Activated naive CD4-positive, alpha-beta T cell treated with anti-CD3 and anti-CD28 coated beads, Interleukin-2, amount 10 ng/mL, durations not matched to agents 7 days and 5 days (primary cell): ENCODE results near the gene ADK.

Experiments used
- CTCF ChIA-PET: fragments of 350-600 bp; sonication (Branson Sonifier 250); formaldehyde crosslinking; loops from one replicate; lab custom pipeline; 2021; ENCODE audit warnings: antibody characterized with exemption; lab: Charles Lee
- DNase-seq: peaks from one replicate; pipeline ENCODE4 v3.0.0-alpha.2; 2020
- H3K27ac Mint-ChIP-seq: one replicate; pipeline ENCODE4 v1.8.0; 2021; ENCODE audit warnings: mild to moderate bottlenecking, moderate library complexity, mixed read lengths
- H3K27me3 Mint-ChIP-seq: one replicate; pipeline ENCODE4 v1.8.0; 2021; ENCODE audit warnings: mild to moderate bottlenecking, mixed read lengths
- H3K36me3 Mint-ChIP-seq: one replicate; pipeline ENCODE4 v1.8.0; 2021; ENCODE audit warnings: mixed read lengths
- H3K4me1 Mint-ChIP-seq: one replicate; pipeline ENCODE4 v1.8.0; 2021; ENCODE audit warnings: mixed read lengths
- H3K4me3 Mint-ChIP-seq: one replicate; pipeline ENCODE4 v1.8.0; 2021; ENCODE audit warnings: mild to moderate bottlenecking, moderate library complexity, mixed read lengths
- H3K9me3 Mint-ChIP-seq: one replicate; pipeline ENCODE4 v1.8.0; 2021; ENCODE audit warnings: mixed read lengths

ADK gene

GRCh38 chr10:74244807-74245206 is 93.8 kb downstream of the ADK start:
- no peak overlapping the region for H3K27ac Mint-ChIP-seq
- H3K4me3 Mint-ChIP-seq = no peak overlapping the region
- DNase-seq = no peak

GRCh38 chr10:74246495-74246894 is 95.5 kb downstream of the ADK start:
- no peak for DNase-seq
- Mint-ChIP-seq H3K27me3 (no peaks in the 10 kb centered on the region), H3K4me3 (no peak overlapping the region), H3K36me3 (peaks cover 4% of the 10 kb centered on the region), H3K9me3 (no peaks in the 10 kb centered on the region), H3K27ac (no peak overlapping the region), H3K4me1 (no peaks in the 10 kb centered on the region)
- CTCF ChIA-PET = interaction anchor here (1.1 to 1.8 kb wide), 2 partner anchors 14 to 776 kb away, joined by 3 to 4 read pairs; no protein-coding TSS in a partner anchor

More at GRCh38 chr10:74244807-74245206, 93.8 kb downstream of the ADK start:
- Mint-ChIP-seq H3K4me1 (no peaks in the 10 kb centered on the region), H3K9me3 (no peaks in the 10 kb centered on the region), H3K27me3 (no peaks in the 10 kb centered on the region), H3K36me3 (peaks cover 4% of the 10 kb centered on the region)
- CTCF ChIA-PET = interaction anchor here (0.7 to 4.7 kb wide), 11 partner anchors 10 to 997 kb away, joined by 3 to 31 read pairs (median 4); partner anchors contain the start of genes ADK, AP3M1, COMTD1 and SAMD8

- H3K27ac Mint-ChIP-seq = no peak overlapping the region
- CTCF ChIA-PET = interaction anchor here (0.5 kb wide), 1 partner anchor 502 kb away, joined by 5 read pairs; no protein-coding TSS in a partner anchor
- H3K4me1 Mint-ChIP-seq = no peaks in the 10 kb centered on the region
- H3K4me3 Mint-ChIP-seq = no peak overlapping the region
- no peaks in the 10 kb centered on the region for H3K9me3 Mint-ChIP-seq
- no peak for DNase-seq
- H3K27me3 Mint-ChIP-seq = no peaks in the 10 kb centered on the region
- H3K36me3 Mint-ChIP-seq = no peaks in the 10 kb centered on the region
Measured at GRCh38 chr10:74249865-74250264, 98.8 kb downstream of the ADK start.

- H3K27me3 Mint-ChIP-seq = no peaks in the 10 kb centered on the region
- CTCF ChIA-PET = interaction anchor here (0.8 to 1.3 kb wide), 2 partner anchors 11 to 13 kb away, joined by 3 to 4 read pairs; no protein-coding TSS in a partner anchor
- H3K27ac Mint-ChIP-seq = no peak overlapping the region
- DNase-seq = no peak
- peaks cover 4% of the 10 kb centered on the region for H3K4me1 Mint-ChIP-seq
- no peak overlapping the region for H3K4me3 Mint-ChIP-seq
- peaks cover 3% of the 10 kb centered on the region for H3K36me3 Mint-ChIP-seq
- H3K9me3 Mint-ChIP-seq = no peaks in the 10 kb centered on the region
Measured at GRCh38 chr10:74255214-74255613, 104.2 kb downstream of the ADK start.

GRCh38 chr10:74255888-74256357 is 104.9 kb downstream of the ADK start:
- H3K36me3 Mint-ChIP-seq = peaks cover 3% of the 10 kb centered on the region
- no peak overlapping the region for H3K27ac Mint-ChIP-seq
- peaks cover 8% of the 10 kb centered on the region for H3K4me1 Mint-ChIP-seq
- H3K27me3 Mint-ChIP-seq = no peaks in the 10 kb centered on the region
- H3K9me3 Mint-ChIP-seq = no peaks in the 10 kb centered on the region
- CTCF ChIA-PET = interaction anchor here (1.3 kb wide), 1 partner anchor 13 kb away, joined by 4 read pairs; no protein-coding TSS in a partner anchor
- no peak overlapping the region for H3K4me3 Mint-ChIP-seq
- no peak for DNase-seq

GRCh38 chr10:74262856-74263255 is 111.8 kb downstream of the ADK start:
- H3K27me3 Mint-ChIP-seq = no peaks in the 10 kb centered on the region
- no peaks in the 10 kb centered on the region for H3K9me3 Mint-ChIP-seq
- DNase-seq = no peak
- peaks cover 5% of the 10 kb centered on the region for H3K36me3 Mint-ChIP-seq
- peaks cover 11% of the 10 kb centered on the region for H3K4me1 Mint-ChIP-seq
- CTCF ChIA-PET = interaction anchor here (1.1 to 1.4 kb wide), 2 partner anchors 20 to 757 kb away, joined by 3 to 5 read pairs; no protein-coding TSS in a partner anchor
- no peak overlapping the region for H3K4me3 Mint-ChIP-seq
- H3K27ac Mint-ChIP-seq = no peak overlapping the region

- Mint-ChIP-seq H3K4me3 (no peak overlapping the region), H3K4me1 (peaks cover 11% of the 10 kb centered on the region), H3K36me3 (peaks cover 5% of the 10 kb centered on the region), H3K27me3 (no peaks in the 10 kb centered on the region), H3K9me3 (no peaks in the 10 kb centered on the region), H3K27ac (no peak overlapping the region)
- no peak for DNase-seq
- CTCF ChIA-PET = no interaction called here
Measured at GRCh38 chr10:74263996-74264395, 113.0 kb downstream of the ADK start.

GRCh38 chr10:74272288-74272687 is 121.3 kb downstream of the ADK start:
- DNase-seq = no peak
- H3K27ac Mint-ChIP-seq = no peak overlapping the region
- H3K27me3 Mint-ChIP-seq = no peaks in the 10 kb centered on the region
- H3K9me3 Mint-ChIP-seq = no peaks in the 10 kb centered on the region
- H3K4me1 Mint-ChIP-seq = no peaks in the 10 kb centered on the region
- H3K36me3 Mint-ChIP-seq = no peaks in the 10 kb centered on the region
- CTCF ChIA-PET = no interaction called here
- H3K4me3 Mint-ChIP-seq = no peak overlapping the region

GRCh38 chr10:74275755-74276290 is 124.8 kb downstream of the ADK start:
- no peaks in the 10 kb centered on the region for H3K36me3 Mint-ChIP-seq
- no peaks in the 10 kb centered on the region for H3K4me1 Mint-ChIP-seq
- no peak overlapping the region for H3K4me3 Mint-ChIP-seq
- H3K27ac Mint-ChIP-seq = no peak overlapping the region
- CTCF ChIA-PET = interaction anchor here (0.6 to 1.3 kb wide), 3 partner anchors 174 to 825 kb away, joined by 3 read pairs; no protein-coding TSS in a partner anchor
- DNase-seq = no peak
- no peaks in the 10 kb centered on the region for H3K27me3 Mint-ChIP-seq
- no peaks in the 10 kb centered on the region for H3K9me3 Mint-ChIP-seq

- Mint-ChIP-seq H3K4me1 (no peaks in the 10 kb centered on the region), H3K4me3 (no peak overlapping the region), H3K36me3 (no peaks in the 10 kb centered on the region), H3K27me3 (no peaks in the 10 kb centered on the region), H3K9me3 (no peaks in the 10 kb centered on the region), H3K27ac (no peak overlapping the region)
- CTCF ChIA-PET = interaction anchor here (0.7 to 1.4 kb wide), 4 partner anchors 10 to 824 kb away, joined by 3 read pairs; no protein-coding TSS in a partner anchor
- DNase-seq = no peak
Measured at GRCh38 chr10:74276416-74276815, 125.4 kb downstream of the ADK start.

GRCh38 chr10:74282151-74282847 is 131.3 kb downstream of the ADK start:
- CTCF ChIA-PET = no interaction called here
- Mint-ChIP-seq H3K27me3 (no peaks in the 10 kb centered on the region), H3K4me1 (peaks cover 5% of the 10 kb centered on the region), H3K36me3 (peaks cover 17% of the 10 kb centered on the region), H3K4me3 (no peak overlapping the region), H3K27ac (no peak overlapping the region), H3K9me3 (peaks cover 13% of the 10 kb centered on the region)
- no peak for DNase-seq

GRCh38 chr10:74282848-74283210 is 131.8 kb downstream of the ADK start:
- Mint-ChIP-seq H3K4me3 (no peak overlapping the region), H3K4me1 (peaks cover 5% of the 10 kb centered on the region), H3K36me3 (peaks cover 17% of the 10 kb centered on the region), H3K27me3 (no peaks in the 10 kb centered on the region), H3K27ac (no peak overlapping the region), H3K9me3 (peaks cover 13% of the 10 kb centered on the region)
- no peak for DNase-seq
- CTCF ChIA-PET = no interaction called here

- Mint-ChIP-seq H3K27me3 (no peaks in the 10 kb centered on the region), H3K27ac (no peak overlapping the region)
- CTCF ChIA-PET = no interaction called here
Measured at GRCh38 chr10:74289188-74289587, 138.2 kb downstream of the ADK start.

GRCh38 chr10:74289951-74290350 is 138.9 kb downstream of the ADK start:
- H3K9me3 Mint-ChIP-seq = peaks cover 6% of the 10 kb centered on the region
- DNase-seq = no peak
- no peak overlapping the region for H3K27ac Mint-ChIP-seq
- no peaks in the 10 kb centered on the region for H3K4me1 Mint-ChIP-seq
- no peaks in the 10 kb centered on the region for H3K27me3 Mint-ChIP-seq
- no peak overlapping the region for H3K4me3 Mint-ChIP-seq
- peaks cover 5% of the 10 kb centered on the region for H3K36me3 Mint-ChIP-seq
- CTCF ChIA-PET = no interaction called here

More at GRCh38 chr10:74289188-74289587, 138.2 kb downstream of the ADK start:
- H3K4me3 Mint-ChIP-seq = no peak overlapping the region
- no peak for DNase-seq
- peaks cover 13% of the 10 kb centered on the region for H3K9me3 Mint-ChIP-seq
- H3K36me3 Mint-ChIP-seq = peaks cover 12% of the 10 kb centered on the region
- no peaks in the 10 kb centered on the region for H3K4me1 Mint-ChIP-seq
